GM19239 (cell line): ENCODE measurements around the gene GSC2.

Experiments
- DNase-seq: peaks from one replicate; pipeline ENCODE4 v3.0.0; 2011; ENCODE audit warnings: low spot score; ENCODE audit not compliant: insufficient read length
- FAIRE-seq: peaks from 2 replicates; lab custom pipeline; 2011; peaks lifted over from hg19 to GRCh38; lab: Jason Lieb, UNC

GSC2 gene

GRCh38 chr22:19137384-19138216 lies 12.5 kb downstream of the GSC2 start:
- DNase-seq (no peak), FAIRE-seq (no peak)

- DNase-seq, result no peak
- FAIRE-seq, result no peak
Measured at GRCh38 chr22:19136915-19137314, 13.2 kb downstream of the GSC2 start.

- no peak for FAIRE-seq
- no peak for DNase-seq
Measured at GRCh38 chr22:19134874-19135273, 15.2 kb downstream of the GSC2 start.

GRCh38 chr22:19134176-19134831 lies 15.8 kb downstream of the GSC2 start:
- DNase-seq, result no peak
- FAIRE-seq, result no peak

- FAIRE-seq, result no peak
- DNase-seq, result no peak
Measured at GRCh38 chr22:19133561-19133960, 16.5 kb downstream of the GSC2 start.

GRCh38 chr22:19132693-19133400 lies 17.2 kb downstream of the GSC2 start:
- DNase-seq, result no peak
- FAIRE-seq, result no peak

- no peak for FAIRE-seq
Measured at GRCh38 chr22:19132153-19132552, 17.9 kb downstream of the GSC2 start.

GRCh38 chr22:19131685-19132015 lies 18.4 kb downstream of the GSC2 start:
- FAIRE-seq (no peak), DNase-seq (no peak)

More at GRCh38 chr22:19132153-19132552, 17.9 kb downstream of the GSC2 start:
- no peak for DNase-seq

GRCh38 chr22:19130959-19131684 lies 19.0 kb downstream of the GSC2 start, which contains the start of gene TSSK2:
Gene TSSK2 (plus strand): TSS chr22:19131308. CDS start chr22:19131400, 92 bp downstream.
- DNase-seq (no peak), FAIRE-seq (no peak)

- FAIRE-seq (no peak), DNase-seq (no peak)
Measured at GRCh38 chr22:19129871-19130270, 20.2 kb downstream of the GSC2 start.

- DNase-seq, result no peak
- no peak for FAIRE-seq
Measured at GRCh38 chr22:19128946-19129727, 21.0 kb downstream of the GSC2 start.

- no peak for FAIRE-seq
Measured at GRCh38 chr22:19128009-19128401, 22.1 kb downstream of the GSC2 start.

GRCh38 chr22:19127329-19128008 lies 22.6 kb downstream of the GSC2 start:
- FAIRE-seq (no peak), DNase-seq (no peak)

More at GRCh38 chr22:19128009-19128401, 22.1 kb downstream of the GSC2 start:
- DNase-seq, result no peak

- no peak for FAIRE-seq
- no peak for DNase-seq
Measured at GRCh38 chr22:19126309-19127273, 23.5 kb downstream of the GSC2 start.

- FAIRE-seq (no peak), DNase-seq (no peak)
Measured at GRCh38 chr22:19125474-19126308, 24.4 kb downstream of the GSC2 start.

GRCh38 chr22:19125011-19125410 lies 25.1 kb downstream of the GSC2 start:
- DNase-seq (no peak), FAIRE-seq (no peak)

GRCh38 chr22:19124377-19124776 lies 25.7 kb downstream of the GSC2 start:
- FAIRE-seq, result no peak
- DNase-seq, result no peak
